ENCODE data around the gene AEN. TPM values are rescaled to one million over a fixed set of nuclear protein-coding genes. Genes with fewer than 3 reads are reported as not detected.

The AEN gene
- total RNA-seq, 1 experiment from 2014 or later = 48.4 TPM

DNA sequence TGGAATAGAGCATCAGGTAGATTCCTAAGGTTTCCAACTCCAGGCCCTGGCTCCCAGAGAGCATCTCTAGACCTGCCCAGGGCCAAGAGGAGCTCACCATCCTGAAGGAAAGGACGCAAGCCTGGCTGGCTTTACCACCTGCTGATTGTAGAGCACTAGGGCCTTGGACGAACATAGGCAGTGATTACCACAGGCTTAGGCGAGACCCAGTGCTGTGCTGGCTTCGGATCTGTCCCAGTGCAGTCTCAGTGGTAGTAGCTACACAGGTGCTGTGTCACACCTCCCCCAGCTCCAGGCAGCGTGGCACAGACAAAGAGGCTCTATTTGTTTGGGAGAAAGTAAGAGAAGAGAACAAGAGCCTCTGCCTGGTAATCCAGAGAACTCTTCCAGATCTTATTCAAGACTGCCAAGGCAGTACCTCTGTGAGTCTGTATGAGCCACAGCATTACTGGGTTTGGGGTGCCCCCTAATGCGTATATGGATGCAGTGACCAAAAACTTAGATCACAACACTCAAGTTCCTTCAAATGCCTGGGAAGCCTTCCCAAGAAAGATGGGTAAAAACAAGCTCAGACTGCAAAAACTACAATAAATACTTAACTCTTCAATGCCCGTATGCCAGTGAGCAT lies 43.1 kb downstream of the AEN start:
- no peak overlapping the region for H3K4me3 ChIP-seq
- DNase-seq = no peak
- H3K9me3 ChIP-seq = no peaks in the 10 kb centered on the region
- H3K36me3 ChIP-seq = no peaks in the 10 kb centered on the region
- H3K27me3 ChIP-seq = no peaks in the 10 kb centered on the region

- peaks cover 7% of the 10 kb centered on the region; the same call in 1 of the 2 replicates for H3K27me3 ChIP-seq
- H3K4me3 ChIP-seq = no peak overlapping the region
- DNase-seq = no peak
These were observed 53.5 kb downstream of the AEN start for GRCh38 chr15:88674661-88675060.

DNA sequence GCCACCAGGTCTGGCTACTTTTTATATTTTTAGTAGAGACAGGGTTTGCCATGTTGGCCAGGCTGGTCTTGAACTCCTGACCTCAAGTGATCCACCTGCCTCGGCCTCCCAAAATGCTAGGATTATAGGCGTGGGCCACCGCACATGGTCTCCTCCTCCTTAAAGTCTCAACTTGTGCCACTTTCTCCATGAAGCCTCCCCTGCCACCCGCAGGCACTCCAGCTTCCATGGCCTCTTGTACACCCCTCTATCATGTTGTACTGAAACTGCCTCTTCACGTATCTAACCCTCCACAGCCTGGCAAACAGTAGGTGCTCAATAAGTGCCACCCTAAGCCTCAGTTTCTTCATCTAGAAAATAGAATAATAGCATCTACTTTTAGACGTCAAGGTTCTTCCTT lies 57.6 kb downstream of the AEN start:
- Histone ChIP-seq H3K9me3 (no peaks in the 10 kb centered on the region), H3K36me3 (no peaks in the 10 kb centered on the region), H3K4me3 (no peak overlapping the region), H3K27me3 (no peaks in the 10 kb centered on the region)
- DNase-seq = no peak

More at GRCh38 chr15:88674661-88675060, 53.5 kb downstream of the AEN start:
- no peaks in the 10 kb centered on the region for H3K36me3 ChIP-seq
- peaks cover 3% of the 10 kb centered on the region; the same call in 1 of the 2 replicates for H3K9me3 ChIP-seq

DNA sequence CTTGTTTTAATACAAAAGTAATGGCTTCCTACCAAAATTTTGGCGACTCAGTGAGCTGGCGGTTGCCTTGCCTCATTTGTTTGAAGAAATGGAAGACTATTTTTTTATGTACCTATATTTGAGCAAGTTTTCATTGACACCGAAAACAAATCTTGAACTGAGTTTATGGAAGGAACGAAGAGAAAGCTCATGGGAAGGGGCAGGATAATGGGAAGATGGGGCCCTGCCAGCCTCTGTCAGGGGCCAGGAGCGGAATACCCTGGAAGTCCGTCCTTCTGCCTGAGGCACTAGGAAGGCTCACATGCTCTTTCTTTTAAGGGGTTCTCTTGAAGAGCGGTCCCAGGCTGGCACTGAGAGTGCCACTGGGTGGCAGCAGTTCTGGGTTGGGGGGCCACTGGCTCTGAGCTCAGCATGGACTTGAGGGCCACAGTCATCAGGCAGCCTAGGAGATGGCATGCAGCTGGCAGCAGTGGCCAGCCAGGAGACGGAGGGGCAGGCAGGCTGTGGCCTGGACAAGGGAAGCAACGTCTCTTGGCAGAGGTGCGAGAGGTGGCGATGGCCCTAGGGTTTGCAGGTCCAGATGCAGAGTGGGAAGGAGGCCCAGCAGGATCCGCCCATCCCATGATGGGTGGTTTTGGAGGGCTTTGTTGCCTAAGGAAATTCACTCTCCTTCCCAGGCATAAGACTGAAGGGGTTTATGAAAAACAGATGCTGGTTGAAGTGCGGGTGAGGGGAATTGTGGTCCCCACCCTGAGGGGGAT lies 59.3 kb downstream of the AEN start:
- Histone ChIP-seq H3K36me3 (no peaks in the 10 kb centered on the region), H3K9me3 (no peaks in the 10 kb centered on the region), H3K4me3 (no peak overlapping the region), H3K27me3 (no peaks in the 10 kb centered on the region)
- DNase-seq = no peak

DNA sequence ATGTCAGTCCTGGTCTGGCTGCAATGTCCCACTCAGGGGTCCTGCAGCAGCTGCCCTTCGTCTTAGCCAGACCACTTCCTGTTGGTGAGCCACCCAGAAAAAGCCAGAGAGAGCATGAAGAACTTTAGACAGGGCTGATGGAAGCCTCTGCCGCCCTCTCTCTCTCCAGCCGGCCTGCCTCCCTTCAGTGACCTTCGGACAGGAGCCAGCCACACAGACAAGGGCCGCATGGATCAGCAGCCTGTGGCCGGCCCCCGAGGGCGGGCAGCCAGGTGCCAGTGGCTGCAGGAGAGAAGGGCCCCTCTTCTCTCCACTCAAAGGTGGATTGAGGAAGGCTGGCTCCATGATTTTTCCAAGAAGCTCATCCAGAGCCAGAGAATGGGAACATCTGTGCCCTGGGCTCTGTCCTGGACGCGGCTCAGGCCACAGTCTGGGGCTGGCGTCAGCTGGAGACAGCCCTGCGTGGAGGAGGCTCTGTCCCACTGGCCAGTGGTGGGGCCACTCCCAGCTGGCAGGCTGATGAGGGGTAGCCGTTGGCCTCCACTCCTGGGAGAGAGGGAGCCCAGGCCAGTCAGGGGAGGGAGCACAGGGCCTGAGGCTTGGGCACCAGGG lies 60.6 kb downstream of the AEN start:
- Histone ChIP-seq H3K36me3 (no peaks in the 10 kb centered on the region), H3K4me3 (no peak overlapping the region), H3K27me3 (no peaks in the 10 kb centered on the region), H3K9me3 (no peaks in the 10 kb centered on the region)
- no peak for DNase-seq

Other genes with a start within 250 kb of the AEN start
- gene MRPL46, start 154.0 kb upstream of the AEN start, total RNA-seq (2014; rRNA removed; shearing (Covaris generic); ENCODE audit: low replicate concordance) = 41.4 and 49.7 TPM in 2 replicates
- 103 and 231 TPM in 2 replicates for gene MRPS11, start 153.6 kb upstream of the AEN start, total RNA-seq (2014; rRNA removed; shearing (Covaris generic); ENCODE audit: low replicate concordance)
- 2.0 and 4.0 TPM in 2 replicates for gene DET1, start 74.7 kb upstream of the AEN start, total RNA-seq (2014; rRNA removed; shearing (Covaris generic); ENCODE audit: low replicate concordance)
- 19.2 TPM in 1 of 2 replicates, not detected in the other for gene ISG20, start 17.7 kb downstream of the AEN start, total RNA-seq (2014; rRNA removed; shearing (Covaris generic); ENCODE audit: low replicate concordance)
- 0.05 and 0.16 TPM in 2 replicates for gene ACAN, start 182.1 kb downstream of the AEN start, total RNA-seq (2014; rRNA removed; shearing (Covaris generic); ENCODE audit: low replicate concordance)